ENCODE results near the gene MYL5.

MYL5 gene

GRCh38 chr4:706834-707598, 32.7 kb downstream of the MYL5 start:
- TF ChIP-seq, protein P1, sequence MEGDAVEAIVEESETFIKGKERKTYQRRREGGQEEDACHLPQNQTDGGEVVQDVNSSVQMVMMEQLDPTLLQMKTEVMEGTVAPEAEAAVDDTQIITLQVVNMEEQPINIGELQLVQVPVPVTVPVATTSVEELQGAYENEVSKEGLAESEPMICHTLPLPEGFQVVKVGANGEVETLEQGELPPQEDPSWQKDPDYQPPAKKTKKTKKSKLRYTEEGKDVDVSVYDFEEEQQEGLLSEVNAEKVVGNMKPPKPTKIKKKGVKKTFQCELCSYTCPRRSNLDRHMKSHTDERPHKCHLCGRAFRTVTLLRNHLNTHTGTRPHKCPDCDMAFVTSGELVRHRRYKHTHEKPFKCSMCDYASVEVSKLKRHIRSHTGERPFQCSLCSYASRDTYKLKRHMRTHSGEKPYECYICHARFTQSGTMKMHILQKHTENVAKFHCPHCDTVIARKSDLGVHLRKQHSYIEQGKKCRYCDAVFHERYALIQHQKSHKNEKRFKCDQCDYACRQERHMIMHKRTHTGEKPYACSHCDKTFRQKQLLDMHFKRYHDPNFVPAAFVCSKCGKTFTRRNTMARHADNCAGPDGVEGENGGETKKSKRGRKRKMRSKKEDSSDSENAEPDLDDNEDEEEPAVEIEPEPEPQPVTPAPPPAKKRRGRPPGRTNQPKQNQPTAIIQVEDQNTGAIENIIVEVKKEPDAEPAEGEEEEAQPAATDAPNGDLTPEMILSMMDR (IDR thresholded peaks at IDR 0.05; ENCODE audit: low read depth, low read length), result no peak
- peak overlapping the region; percentile 97 for H3K4me3 ChIP-seq (ENCODE audit: low read depth, low read length)

GRCh38 chr4:707929-708630, 33.7 kb downstream of the MYL5 start:
- H3K4me3 ChIP-seq (ENCODE audit: low read depth, low read length), result no peak overlapping the region
- TF ChIP-seq, protein P1 (IDR thresholded peaks at IDR 0.05; ENCODE audit: low read depth, low read length), result no peak

- H3K4me3 ChIP-seq (ENCODE audit: low read depth, low read length), result no peak overlapping the region
- TF ChIP-seq, protein P1 (IDR thresholded peaks at IDR 0.05; ENCODE audit: low read depth, low read length), result no peak
Observed at GRCh38 chr4:708631-708933, 34.2 kb downstream of the MYL5 start.

GRCh38 chr4:709348-709747, 35.0 kb downstream of the MYL5 start:
- H3K4me3 ChIP-seq (ENCODE audit: low read depth, low read length), result no peak overlapping the region

GRCh38 chr4:710116-710515, 35.8 kb downstream of the MYL5 start:
- no peak overlapping the region for H3K4me3 ChIP-seq (ENCODE audit: low read depth, low read length)
- TF ChIP-seq, protein P1 (IDR thresholded peaks at IDR 0.05; ENCODE audit: low read depth, low read length), result no peak

More at GRCh38 chr4:709348-709747, 35.0 kb downstream of the MYL5 start:
- TF ChIP-seq, protein P1 (IDR thresholded peaks at IDR 0.05; ENCODE audit: low read depth, low read length), result no peak

GRCh38 chr4:710916-711315, 36.6 kb downstream of the MYL5 start:
- TF ChIP-seq, protein P1 (IDR thresholded peaks at IDR 0.05; ENCODE audit: low read depth, low read length), result no peak
- no peak overlapping the region for H3K4me3 ChIP-seq (ENCODE audit: low read depth, low read length)

GRCh38 chr4:712093-712492, 37.8 kb downstream of the MYL5 start:
- no peak overlapping the region for H3K4me3 ChIP-seq (ENCODE audit: low read depth, low read length)
- TF ChIP-seq, protein P1 (IDR thresholded peaks at IDR 0.05; ENCODE audit: low read depth, low read length), result no peak

All from WI38 (cell line).